NCI-H2081 treated with DMSO at 0.1 percent for 48 hours (cell line): ENCODE data around the gene XYLB.

ENCODE experiments used
- DNase-seq: peaks from one replicate; lab custom pipeline; 2025; lab: John Stamatoyannopoulos, UW

Gene XYLB

DNA sequence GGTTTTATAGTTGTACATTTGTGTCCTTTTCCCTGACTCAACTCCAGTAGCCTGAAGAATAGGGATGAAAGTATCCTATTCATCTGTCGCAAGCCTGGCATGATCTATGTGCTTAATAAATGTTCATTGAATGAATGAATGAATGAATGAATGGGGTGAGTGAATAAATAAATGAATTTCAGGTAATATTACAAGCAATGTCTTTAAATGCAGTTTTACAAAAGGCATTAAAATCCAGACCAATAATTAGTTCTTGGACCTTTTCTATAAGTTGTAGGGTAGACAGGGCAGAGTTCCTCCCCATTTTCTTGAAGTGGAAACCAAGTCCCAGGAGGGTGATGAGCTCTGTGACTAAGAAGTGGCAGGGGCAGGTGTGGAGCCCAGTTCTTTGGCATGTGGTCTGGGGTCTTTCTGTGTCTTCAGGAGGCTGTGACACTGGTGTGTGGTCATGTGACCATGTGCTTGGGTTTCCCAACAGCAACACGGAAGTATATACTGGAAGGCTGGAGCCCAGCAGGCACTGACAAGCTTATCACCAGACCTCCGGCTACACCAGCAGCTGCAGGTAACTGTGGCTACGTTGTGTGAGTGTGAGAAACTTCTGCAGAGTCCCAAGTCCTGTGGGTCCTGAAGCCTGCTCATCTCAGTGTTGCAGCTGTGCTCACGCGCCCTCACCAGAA lies 18.3 kb downstream of the XYLB start:
- no peak for DNase-seq

- no peak for DNase-seq
These were observed 19.0 kb downstream of the XYLB start for GRCh38 chr3:38365469-38366062.

DNA sequence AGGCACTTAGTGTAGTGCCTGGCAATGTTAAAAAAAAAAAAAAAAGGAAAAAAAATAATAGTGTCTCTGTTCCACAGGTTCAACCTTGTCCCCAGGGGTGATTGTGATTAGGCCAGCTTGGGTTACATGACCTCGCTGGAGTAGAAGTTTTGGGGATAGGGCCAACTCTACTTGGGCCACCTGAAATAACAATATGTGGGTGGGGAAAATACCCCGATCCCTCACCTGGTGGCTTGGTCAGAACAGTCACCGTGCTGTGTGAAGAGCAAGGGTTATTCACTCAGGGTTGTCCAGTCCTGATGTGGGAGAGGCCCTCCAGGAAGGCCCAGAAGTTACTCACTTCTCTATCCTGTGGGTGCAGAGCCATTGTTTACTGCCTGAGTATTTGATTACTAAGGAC lies 19.5 kb downstream of the XYLB start:
- no peak for DNase-seq

DNA sequence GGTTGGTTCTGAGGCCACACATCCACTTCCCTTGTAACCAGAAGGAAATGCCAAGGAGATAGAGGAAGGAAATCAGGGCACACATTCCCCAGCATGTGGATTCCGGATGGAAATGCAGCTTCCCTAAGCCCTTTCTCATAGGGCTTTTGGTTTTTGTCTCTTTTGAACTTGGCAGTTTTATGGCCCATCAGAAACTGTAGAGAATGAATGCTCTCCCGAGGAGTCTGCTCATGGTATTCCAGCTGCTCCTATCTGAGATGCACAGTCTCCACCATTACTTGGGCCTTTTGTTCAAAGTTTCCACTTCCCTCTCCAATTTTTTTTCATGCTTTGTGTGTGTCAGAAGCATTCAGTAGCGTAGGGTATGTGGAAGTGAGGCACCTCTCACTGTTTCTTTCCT lies 21.2 kb downstream of the XYLB start:
- no peak for DNase-seq

DNA sequence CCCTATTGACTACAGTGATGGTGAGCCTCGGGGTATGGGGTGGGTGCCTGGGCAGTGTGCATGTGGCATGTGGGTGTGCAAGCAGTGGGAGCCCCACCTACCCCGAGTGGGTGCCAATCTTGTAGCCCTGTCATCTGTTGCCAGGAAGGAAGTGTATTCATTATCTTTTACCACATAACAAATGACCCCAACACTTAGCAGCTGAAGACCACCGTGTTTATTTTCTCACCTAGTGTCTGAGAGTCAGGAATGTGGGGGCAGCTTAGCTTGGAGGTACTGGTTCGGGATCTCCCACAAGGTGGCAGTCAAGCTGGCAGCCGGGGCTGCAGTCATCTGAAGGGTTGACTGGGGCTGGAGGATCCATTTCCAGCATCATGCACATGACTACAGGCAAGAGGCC lies 21.7 kb downstream of the XYLB start:
- no peak for DNase-seq

GRCh38 chr3:38369186-38369585 lies 22.6 kb downstream of the XYLB start:
- DNase-seq: no peak

DNA sequence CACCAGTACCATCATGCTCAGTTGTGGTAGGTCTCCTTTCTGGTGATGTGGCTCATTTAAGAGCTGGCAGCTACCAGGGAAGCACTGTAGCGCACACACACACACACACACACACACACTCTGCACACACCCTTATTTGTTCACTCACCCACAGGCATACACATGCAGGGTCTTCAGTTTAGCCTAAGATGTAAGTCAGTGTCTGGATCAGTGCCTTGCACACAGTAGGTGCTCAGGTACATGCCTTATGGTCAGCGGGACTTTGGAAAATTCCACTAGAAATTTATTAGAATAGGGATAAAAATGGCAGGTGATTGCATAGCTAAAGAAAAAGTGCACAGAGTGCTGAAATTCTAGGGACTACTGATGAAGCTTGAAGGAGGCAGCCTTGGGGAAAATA lies 23.6 kb downstream of the XYLB start:
- DNase-seq: no peak

GRCh38 chr3:38370861-38371260 lies 24.3 kb downstream of the XYLB start:
- no peak for DNase-seq

DNA sequence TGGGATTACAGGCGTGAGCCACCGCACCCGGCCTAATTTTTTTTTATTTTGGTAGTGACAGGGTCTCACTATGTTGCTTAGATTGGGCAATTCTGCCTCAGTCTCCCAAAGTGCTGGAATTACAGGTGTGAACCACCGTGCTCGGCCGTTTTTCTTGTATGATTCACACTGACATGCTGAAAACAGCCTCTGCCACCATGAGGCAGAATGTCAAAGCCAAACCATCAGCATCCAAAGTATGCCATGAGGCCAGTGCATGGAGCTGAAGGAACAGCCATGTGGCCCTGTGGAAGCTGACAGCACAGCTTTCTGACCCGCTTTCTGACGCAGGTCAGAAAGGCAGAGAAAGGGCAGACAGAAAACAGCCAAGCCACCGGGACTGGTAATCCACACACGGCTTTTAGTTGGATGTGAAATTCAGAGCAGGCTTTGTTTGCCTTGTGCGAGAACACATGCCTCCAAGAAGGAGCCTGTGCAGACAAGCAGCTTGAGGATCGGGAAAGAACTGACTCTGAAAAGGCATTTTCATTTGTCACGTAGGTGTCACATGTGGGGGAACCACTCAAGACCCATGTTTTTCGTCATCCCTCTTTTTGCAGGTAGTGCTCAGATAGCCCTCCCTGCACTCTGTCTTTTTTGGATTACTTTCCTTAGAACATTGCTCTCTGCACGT lies 25.1 kb downstream of the XYLB start:
- DNase-seq: no peak

DNA sequence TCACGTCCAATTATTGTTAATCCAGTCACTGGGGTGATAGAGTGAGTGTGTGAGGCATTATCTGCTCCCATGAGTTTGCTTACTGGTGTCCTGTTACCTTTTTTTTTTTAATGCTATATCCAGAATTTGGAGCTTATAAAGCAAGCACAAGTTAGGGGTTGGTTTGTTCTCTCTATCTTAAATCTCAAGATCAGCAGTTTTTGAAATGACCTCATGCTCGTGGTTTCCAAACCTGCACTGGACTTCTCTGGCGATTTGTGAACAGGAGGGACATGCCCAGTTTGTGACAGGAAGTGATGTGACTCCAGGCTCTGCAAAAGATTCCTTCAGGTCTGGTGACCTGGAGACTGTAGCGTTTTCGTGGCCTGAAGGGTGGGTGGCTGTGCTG lies 25.6 kb downstream of the XYLB start:
- DNase-seq: no peak

- no peak for DNase-seq
These were observed 27.6 kb downstream of the XYLB start for GRCh38 chr3:38374221-38374620.

DNA sequence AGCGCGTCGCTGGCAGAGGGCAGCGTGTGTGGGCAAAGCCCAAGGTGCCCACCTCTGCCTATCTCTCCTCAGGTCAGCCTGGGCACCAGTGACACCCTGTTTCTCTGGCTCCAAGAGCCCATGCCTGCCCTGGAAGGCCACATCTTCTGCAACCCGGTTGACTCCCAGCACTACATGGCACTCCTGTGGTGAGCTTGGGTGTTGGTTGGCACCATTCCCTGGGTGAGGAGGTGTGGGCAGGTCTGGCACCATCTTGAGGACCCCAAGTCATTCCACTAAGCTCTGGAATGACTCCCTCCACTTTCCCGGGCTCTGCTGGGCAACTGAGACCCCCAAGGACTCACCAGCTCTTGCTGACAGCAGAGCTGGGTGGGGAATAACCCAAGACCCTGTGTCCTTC lies 28.5 kb downstream of the XYLB start:
- no peak for DNase-seq

DNA sequence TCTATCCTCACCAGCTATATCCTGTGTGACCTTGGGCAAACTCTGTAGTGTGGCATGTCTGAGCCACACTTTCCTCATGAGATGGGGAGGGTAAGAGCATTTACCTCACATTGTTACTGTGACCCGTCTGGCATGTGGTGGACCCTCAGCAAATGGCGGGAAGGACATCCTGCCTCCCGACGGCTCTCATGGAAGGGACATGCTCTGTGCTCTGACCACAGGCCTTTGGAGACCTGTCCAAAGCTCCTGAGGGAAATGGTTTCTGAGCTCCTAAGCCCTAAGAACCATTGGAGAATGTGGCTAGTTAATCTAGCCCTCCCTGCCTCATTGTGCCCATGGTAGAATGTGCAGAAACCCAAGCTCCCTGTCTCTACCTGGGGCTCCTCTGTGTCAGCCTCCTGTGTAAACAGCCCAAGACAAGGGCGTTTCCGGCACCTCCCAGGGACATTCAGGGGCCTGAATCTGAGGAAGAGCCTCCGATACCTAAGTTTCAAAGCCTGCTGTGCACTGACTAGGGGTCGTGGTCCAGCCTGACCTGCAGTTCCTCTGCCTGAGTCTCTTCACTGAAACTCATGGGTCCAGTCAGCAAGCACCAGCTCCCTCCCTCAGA lies 29.0 kb downstream of the XYLB start:
- DNase-seq: no peak

DNA sequence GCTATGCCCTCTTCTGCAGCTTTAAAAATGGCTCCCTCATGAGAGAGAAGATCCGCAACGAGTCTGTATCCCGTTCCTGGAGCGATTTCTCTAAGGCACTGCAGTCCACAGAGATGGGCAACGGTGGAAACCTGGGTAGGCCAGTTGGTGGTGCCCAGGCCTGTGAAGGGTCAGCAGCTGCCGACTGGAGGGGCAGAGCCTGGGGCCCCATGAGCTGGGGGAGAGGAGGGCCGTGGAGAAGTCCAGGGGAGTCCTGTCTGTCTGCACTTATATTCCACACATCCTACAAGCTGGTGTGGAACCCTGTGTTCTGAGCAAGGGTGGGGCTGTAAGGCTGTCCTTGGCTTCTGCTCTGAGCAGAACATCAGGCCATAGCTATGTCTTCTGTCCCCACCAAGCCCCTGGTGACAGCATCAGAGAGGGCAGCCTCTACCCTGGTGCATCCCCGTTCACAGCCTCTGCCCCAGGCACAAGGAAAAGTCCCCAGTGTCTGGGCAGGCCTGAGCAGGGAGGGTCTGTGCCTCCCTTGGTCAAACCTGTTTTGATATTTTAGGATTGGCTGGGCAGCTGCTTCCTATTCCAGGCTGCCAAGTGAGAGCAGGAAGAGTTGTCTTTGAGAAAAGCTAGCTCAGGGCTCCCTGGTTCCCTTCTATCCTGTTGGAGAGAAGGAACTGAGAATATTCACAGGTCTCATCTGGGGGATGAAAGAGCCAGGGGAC lies 29.7 kb downstream of the XYLB start:
- DNase-seq: no peak

DNA sequence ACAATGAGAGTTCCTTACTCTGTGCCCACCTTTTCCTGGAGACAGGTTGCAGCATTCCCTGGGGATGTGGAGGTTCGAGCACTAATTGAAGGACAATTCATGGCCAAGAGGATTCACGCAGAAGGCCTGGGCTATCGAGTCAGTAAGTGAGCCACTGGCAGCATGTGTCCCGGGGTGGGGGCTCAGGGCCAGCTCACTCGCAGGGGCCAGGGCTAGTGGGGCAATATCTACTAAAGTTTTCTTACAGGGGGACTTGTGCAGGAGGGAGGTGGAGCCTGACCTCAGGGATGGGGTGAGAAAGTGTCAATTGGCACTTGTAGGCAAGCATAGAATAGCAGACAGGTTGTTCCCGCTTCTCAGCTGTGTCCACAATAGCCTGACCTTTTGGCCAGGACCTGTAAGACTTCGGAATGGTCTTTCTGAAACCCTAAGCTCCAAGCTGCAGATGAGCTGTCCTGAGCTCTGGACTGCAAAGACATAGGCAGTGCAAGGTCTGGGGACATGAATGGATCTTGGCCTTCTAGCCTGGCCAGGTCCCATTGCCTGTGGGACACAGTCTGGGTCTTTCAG lies 32.7 kb downstream of the XYLB start:
- no peak for DNase-seq

GRCh38 chr3:38382506-38383080 lies 36.0 kb downstream of the XYLB start:
- DNase-seq: no peak

- no peak for DNase-seq
These were observed 36.7 kb downstream of the XYLB start for GRCh38 chr3:38383156-38383875.

GRCh38 chr3:38386992-38387750 lies 40.6 kb downstream of the XYLB start:
- no peak for DNase-seq

DNA sequence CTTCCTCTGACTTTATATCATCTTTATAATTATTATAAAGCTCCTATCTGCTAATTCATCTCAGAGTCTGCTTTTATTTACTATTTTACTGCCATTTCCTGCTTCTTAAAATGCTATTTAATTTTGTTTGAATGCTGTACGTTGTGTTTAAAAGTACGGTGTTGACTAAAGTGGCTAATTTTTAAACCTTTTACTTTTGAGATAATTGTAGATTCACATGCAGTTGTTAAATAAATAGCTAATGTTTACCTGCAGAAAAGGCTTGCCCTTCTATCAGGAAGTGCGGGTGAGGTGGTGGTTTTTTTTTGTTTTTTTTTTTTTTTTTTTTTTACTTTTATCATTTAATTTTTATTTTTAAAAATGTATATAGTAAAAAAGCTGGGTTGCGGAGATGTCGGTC lies 41.3 kb downstream of the XYLB start:
- no peak for DNase-seq

- no peak for DNase-seq
These were observed 46.1 kb downstream of the XYLB start for GRCh38 chr3:38392604-38393163.
